GM18520 (cell line): ENCODE measurements around the gene WNT3A.

Experiments
- ATAC-seq: cut with Tn5 transposase; IDR thresholded peaks from one replicate; pipeline ENCODE4 v1.9.1; 2021; ENCODE audit not compliant: unreplicated experiment

The WNT3A gene

GRCh38 chr1:228082918-228083870 lies 76.4 kb downstream of the WNT3A start:
- ATAC-seq, result no peak

GRCh38 chr1:228083871-228084278 lies 77.1 kb downstream of the WNT3A start:
- no peak for ATAC-seq

- ATAC-seq, result no peak
Measured at GRCh38 chr1:228084325-228084724, 77.5 kb downstream of the WNT3A start.

GRCh38 chr1:228084797-228085196 lies 78.0 kb downstream of the WNT3A start:
- ATAC-seq, result no peak

- ATAC-seq, result no peak
Measured at GRCh38 chr1:228085287-228085951, 78.6 kb downstream of the WNT3A start.

GRCh38 chr1:228087771-228088251 lies 81.0 kb downstream of the WNT3A start:
- no peak for ATAC-seq

GRCh38 chr1:228088586-228089498 lies 82.0 kb downstream of the WNT3A start:
- no peak for ATAC-seq

GRCh38 chr1:228089519-228090380 lies 83.0 kb downstream of the WNT3A start:
- no peak for ATAC-seq

- ATAC-seq, result peak; percentile 33
Measured at GRCh38 chr1:228090613-228091081, 83.8 kb downstream of the WNT3A start.

GRCh38 chr1:228091084-228091483 lies 84.3 kb downstream of the WNT3A start:
- ATAC-seq, result no peak

- ATAC-seq, result no peak
Measured at GRCh38 chr1:228092342-228093049, 85.7 kb downstream of the WNT3A start.

GRCh38 chr1:228093050-228093906 lies 86.5 kb downstream of the WNT3A start:
- ATAC-seq, result no peak

- no peak for ATAC-seq
Measured at GRCh38 chr1:228094432-228095016, 87.7 kb downstream of the WNT3A start.

- no peak for ATAC-seq
Measured at GRCh38 chr1:228095161-228095560, 88.4 kb downstream of the WNT3A start.

- ATAC-seq, result no peak
Measured at GRCh38 chr1:228095938-228096337, 89.1 kb downstream of the WNT3A start.

- ATAC-seq, result no peak
Measured at GRCh38 chr1:228096416-228097332, 89.9 kb downstream of the WNT3A start.
